IMR-90 (cell line): ENCODE data around the gene ZSCAN5A.

ENCODE experiments used
- CEBPB ChIP-seq: IDR thresholded peaks from 2 replicates; pipeline ENCODE4 v1.6.1; 2012; ENCODE audit warnings: low read depth, low read length, improper control_type of control experiment
- CHD1 ChIP-seq: IDR thresholded peaks from 2 replicates; pipeline ENCODE4 v1.6.1; 2012; ENCODE audit warnings: low read depth, low read length, improper control_type of control experiment
- MXI1 ChIP-seq: IDR thresholded peaks from 2 replicates; pipeline ENCODE4 v1.6.1; 2012; ENCODE audit warnings: low read depth, mild to moderate bottlenecking, low read length, moderate library complexity, borderline replicate concordance
- POLR2A ChIP-seq: IDR thresholded peaks from 2 replicates; pipeline ENCODE4 v1.6.1; 2012; ENCODE audit warnings: mild to moderate bottlenecking, low read depth, low read length
- RAD21 ChIP-seq: IDR thresholded peaks from 2 replicates; pipeline ENCODE4 v1.6.1; 2012; ENCODE audit warnings: low read length, improper control_type of control experiment
- TF ChIP-seq, protein P1 (sequence below): conservative IDR thresholded peaks from 2 replicates; pipeline ENCODE4 v1.5.1; 2012; ENCODE audit warnings: mild to moderate bottlenecking, low read depth, low read length, improper control_type of control experiment

DNA sequence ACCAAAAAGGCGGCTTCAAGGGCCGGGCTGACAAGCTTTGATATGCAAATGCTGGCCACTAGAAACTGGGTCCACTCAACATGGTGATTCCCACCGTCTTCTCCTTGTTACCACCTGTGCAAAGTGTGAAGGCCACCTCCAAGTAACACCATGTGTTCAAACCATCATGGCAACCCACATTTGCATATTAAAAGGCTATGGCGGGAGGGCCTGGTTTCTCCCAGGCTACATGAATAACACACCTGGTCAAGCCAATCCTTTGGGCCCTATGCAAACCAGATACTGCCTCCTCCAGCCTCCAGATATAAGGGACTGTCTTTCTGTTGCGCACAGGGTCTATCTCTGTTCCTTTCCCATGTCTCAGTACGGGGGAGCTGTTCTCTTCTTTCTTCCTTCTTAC is 36.6 kb upstream of the ZSCAN5A start:
- TF ChIP-seq, protein P1, sequence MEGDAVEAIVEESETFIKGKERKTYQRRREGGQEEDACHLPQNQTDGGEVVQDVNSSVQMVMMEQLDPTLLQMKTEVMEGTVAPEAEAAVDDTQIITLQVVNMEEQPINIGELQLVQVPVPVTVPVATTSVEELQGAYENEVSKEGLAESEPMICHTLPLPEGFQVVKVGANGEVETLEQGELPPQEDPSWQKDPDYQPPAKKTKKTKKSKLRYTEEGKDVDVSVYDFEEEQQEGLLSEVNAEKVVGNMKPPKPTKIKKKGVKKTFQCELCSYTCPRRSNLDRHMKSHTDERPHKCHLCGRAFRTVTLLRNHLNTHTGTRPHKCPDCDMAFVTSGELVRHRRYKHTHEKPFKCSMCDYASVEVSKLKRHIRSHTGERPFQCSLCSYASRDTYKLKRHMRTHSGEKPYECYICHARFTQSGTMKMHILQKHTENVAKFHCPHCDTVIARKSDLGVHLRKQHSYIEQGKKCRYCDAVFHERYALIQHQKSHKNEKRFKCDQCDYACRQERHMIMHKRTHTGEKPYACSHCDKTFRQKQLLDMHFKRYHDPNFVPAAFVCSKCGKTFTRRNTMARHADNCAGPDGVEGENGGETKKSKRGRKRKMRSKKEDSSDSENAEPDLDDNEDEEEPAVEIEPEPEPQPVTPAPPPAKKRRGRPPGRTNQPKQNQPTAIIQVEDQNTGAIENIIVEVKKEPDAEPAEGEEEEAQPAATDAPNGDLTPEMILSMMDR: no peak
- TF ChIP-seq MXI1 (no peak), CEBPB (no peak), CHD1 (no peak), POLR2A (no peak), RAD21 (no peak)
